HG02885 (cell line): ENCODE measurements around the gene MRPL42.

ENCODE experiments used
- ATAC-seq: cut with Tn5 transposase; IDR thresholded peaks from one replicate; pipeline ENCODE4 v1.9.1; 2021; ENCODE audit warnings: mild to moderate bottlenecking; ENCODE audit not compliant: unreplicated experiment, poor library complexity

The MRPL42 gene

DNA sequence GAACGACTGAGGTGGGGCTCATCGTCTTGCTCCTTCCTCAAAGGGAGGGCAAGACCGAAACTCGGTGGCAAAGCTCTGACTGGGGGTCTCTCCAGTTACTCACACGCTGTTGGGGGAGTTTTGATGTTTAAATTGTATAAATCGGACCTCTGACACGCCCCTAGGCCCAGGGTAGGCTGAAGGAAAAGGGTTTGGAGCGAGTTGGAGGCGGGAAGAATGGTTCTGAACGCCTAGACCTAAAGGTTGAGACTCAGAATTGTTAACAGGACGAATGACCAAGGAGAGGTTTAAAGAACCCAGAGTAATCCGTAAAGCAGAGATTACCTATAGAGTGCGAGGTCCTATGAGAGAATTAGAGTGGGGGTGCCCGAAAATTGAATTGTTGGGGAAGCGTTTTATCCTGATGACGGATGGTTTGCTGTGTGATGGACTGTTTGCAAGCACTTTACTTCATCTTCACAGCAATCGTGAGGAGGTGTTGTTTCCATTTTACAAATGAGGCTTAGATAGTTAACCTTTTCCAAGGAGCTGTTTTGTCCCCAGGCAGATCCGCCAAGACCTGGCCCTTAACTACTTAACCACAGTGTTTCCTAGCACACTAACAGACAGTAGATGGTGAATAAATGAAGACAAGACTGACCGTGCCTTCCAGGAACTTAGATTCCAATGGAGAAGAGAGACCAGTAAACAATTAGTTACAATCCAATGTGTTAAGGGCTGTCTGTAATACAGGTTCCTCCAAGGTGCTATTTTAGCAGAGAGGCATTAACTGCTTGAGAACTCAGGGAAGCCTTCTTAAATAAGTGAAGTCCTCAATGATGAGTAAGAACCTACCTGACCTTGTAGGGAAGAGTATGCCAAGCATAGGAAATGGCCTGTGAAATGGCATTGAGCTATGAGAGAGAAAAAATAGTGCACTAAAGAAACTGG is 24.6 kb upstream of the MRPL42 start:
- no peak for ATAC-seq

DNA sequence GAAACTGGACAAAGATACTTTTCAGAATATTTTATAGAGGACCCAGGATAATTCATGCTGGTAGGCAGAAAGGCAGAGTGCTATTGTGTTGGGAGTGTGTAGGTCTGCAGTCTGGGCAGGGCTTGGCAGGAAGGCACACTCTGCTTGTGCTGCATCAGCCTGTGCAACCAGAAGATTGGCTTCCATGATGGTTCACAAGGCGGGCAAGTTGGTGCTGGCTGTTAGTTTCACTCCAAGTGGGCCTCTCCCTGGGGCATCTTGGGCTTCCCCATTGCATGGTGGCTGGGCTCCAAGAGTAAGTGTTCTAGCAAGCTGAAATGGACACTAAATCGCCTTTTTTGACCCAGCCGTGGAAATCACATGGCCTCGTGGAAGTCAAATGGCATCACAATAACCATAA is 23.7 kb upstream of the MRPL42 start:
- no peak for ATAC-seq

GRCh38 chr12:93447555-93448290 is 19.6 kb upstream of the MRPL42 start:
- ATAC-seq, result no peak

DNA sequence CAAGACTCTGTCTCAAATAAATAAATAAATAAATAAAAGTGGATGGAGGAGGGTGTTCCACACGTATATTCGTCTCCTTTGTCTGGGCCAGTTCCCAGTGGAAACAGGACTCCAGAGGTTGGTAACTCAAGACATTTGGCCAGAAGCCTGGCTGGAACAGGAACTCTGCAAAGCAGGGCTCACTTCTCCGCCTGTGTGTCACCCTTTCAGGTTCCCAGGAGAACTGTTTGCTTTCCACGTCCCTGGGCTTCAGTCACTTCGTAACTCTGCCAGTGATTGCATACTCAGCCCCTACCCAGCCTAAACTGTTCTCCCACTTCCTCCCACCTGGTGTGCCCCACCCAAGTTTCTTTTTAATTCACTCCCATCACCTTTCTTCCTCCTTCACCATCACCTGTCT is 18.5 kb upstream of the MRPL42 start:
- ATAC-seq, result peak; percentile 22

GRCh38 chr12:93449277-93449676 is 18.0 kb upstream of the MRPL42 start:
- ATAC-seq, result peak; percentile 92

DNA sequence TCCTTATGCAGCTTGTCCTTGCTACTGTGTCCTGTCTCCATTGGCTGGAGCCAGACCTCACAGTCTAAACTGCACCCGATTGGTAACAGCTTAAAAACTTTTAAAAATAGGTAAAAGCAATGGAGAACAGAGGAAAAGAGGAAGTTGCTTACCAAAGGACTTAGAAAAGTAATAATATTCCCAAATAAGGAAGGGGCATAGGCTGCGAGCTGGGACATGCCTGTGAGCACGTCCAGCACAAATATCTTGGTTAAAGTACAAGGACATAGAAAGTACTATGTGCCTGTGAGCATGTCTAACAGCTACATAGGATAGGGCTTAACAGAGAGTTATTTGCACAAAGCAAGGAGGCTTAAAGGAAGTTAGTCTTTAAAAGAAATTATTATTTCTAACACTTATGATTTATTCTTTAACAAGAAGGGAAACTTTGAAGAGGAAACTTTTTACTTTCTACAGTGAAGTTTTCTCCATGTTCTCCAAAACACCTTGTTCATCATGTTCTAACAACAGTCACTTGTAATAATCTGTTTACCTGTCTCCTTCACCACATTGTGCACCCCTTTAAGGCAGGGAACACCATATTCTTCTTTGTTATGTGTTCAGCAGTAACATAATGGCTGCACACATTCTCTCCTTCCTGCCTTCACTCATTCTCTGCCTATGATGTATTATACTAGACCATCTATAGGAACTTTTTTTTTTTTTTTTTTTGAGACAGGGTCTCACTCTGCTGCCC is 15.7 kb upstream of the MRPL42 start:
- ATAC-seq, result no peak

DNA sequence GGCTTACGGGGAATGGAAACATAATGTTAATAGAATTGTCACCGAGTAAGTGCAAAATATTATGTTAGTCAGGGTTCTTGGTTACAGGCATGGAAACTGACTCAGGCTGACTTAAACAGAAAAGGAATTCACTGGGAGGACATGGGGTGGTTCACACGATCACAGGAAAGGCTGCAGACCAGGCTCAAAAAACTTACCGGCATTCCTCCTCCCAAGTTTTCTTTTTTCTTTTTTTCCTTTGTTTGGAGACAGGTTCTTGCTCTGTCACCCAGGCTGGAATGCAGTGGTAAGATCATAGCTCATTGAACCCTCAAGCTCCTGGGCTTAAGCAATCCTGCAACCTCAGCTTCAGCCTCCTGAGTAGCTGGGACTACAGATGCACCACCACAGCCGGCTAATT is 13.7 kb upstream of the MRPL42 start:
- ATAC-seq, result no peak

DNA sequence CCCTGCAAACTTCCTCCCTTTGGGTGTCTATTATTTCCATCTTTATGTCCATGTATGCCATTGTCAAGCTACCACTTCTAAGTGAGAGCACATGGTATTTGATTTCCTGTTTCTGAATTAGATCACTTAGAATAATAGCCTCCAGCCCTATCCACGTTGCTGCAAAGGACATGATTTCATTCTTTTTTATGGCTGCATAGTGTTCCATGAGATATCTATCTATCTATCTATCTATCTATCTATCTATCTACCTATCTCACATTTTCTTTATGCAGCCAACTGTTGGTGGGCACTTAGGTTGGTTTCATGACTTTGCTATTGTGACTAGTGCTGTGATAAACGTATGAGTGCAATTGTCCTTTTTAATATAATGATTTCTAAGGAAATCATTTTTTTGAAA is 11.2 kb upstream of the MRPL42 start:
- ATAC-seq, result no peak

- no peak for ATAC-seq
These were observed 8.2 kb upstream of the MRPL42 start for GRCh38 chr12:93459097-93459496.

DNA sequence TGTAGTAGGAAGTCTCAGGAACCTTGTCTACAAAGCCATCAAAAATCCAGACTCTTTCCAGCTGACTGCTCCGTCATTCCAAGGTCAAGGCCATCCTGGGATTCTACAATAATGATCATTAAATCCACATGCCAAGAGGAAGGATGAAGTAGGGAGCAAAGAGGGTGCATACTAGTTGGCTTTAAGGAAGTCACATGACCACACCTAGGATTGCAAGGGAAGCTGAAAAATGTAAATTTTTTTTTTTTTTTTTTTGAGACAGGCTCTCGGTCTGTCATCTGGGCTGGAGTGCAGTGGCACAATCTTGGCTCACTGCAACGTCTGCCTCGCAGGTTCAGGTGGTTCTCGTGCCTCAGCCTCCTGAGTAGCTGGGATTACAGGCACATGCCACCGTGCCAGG is 7.3 kb upstream of the MRPL42 start:
- no peak for ATAC-seq

DNA sequence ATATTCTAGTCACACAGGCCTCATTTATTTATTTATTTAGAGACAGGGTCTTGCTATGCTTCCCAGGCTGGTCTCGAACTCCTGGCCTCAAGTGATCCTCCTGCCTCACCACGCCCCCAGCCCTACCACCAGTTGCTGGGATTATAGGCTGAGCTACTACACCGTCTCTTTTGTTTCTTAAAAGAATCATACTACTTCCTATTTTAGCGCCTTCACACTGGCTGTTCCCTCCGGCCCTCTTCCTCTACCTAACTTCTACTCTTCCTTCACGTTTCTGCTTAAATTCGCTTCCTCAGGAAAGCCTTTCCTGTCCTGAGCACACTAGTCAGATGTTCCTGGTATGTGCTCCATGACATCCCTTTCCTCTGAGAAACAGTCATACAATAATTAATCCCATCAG is 6.4 kb upstream of the MRPL42 start:
- no peak for ATAC-seq

DNA sequence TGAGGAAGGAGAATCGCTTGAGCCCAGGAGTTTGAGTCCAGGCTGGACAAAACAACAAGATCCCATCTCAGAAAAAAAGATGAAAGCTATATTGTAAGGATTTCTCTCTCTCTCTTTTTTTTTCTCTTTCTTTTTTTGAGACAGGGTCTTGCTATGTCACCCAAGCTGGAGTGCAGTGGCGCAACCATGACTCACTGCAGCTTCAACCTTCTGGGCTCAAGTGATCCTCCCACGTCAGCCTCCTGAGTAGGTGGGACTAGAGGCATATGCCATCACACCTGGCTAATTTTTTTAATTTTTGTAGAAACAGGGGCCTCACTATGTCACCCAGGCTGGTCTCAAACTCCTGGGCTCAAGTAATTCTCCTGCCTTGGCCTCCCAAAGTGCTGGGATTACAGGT is 5.8 kb upstream of the MRPL42 start:
- ATAC-seq, result no peak

DNA sequence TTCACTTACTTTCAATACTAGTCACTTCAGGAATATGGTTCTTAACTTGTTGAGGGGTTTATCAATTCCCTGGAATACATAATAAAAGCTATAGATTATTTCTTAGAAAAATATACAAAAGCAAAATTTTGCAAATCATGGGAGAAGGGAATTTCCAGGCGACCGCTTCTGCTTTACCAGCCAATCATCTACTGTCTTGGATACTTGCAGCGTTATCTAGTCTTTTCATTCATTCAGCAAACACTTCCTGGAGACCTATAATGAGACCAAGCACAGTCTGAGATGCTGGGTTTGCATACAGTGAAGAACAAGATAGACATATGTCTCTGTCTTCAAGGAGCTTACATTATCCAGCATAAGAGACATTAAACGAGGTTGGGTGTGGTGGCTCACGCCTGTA is 1.5 kb upstream of the MRPL42 start:
- no peak for ATAC-seq

- no peak for ATAC-seq
These were observed 526 bp upstream of the MRPL42 start for GRCh38 chr12:93466625-93467350.

GRCh38 chr12:93468008-93468371 is 676 bp downstream of the MRPL42 start:
- ATAC-seq, result peak; percentile 24

- no peak for ATAC-seq
These were observed 2.1 kb downstream of the MRPL42 start for GRCh38 chr12:93469386-93469785.

- no peak for ATAC-seq
These were observed 9.2 kb downstream of the MRPL42 start for GRCh38 chr12:93476555-93476954.

DNA sequence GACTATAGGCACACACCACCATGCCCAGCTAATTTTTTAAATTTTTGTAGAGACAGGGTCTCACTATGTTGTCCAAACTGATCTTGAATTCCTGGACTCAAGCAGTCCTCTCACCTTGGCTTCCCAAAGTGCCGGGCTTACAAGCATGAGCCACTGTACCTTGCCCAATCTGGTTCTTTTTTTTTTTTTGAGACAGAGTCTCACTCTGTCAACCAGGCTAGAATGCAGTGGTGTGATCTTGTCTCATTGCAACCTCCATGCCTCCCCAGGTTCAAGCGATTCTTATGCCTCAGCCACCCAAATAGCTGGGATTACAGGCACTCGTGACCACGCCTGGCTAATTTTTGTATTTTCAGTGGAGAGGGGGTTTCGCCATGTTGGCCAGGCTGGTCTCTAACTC is 15.4 kb downstream of the MRPL42 start:
- ATAC-seq, result no peak

GRCh38 chr12:93483151-93483807 is 16.0 kb downstream of the MRPL42 start:
- ATAC-seq, result no peak
